K562 (cell line): ENCODE results near the gene CLIP2. TPM values are rescaled to one million over a fixed set of nuclear protein-coding genes. Genes with fewer than 3 reads are reported as not detected.

Experiments
- ELK1 ChIP-seq: sonication (generic); formaldehyde crosslinking; IDR thresholded peaks from 2 replicates; pipeline ENCODE4 v1.8.1; 2022; ENCODE audit warnings: missing genetic modification reagents
- GABPB1 ChIP-seq: sonication (generic); formaldehyde crosslinking; IDR thresholded peaks from 2 replicates; pipeline ENCODE4 v1.8.0; 2022; ENCODE audit warnings: mild to moderate bottlenecking, missing genetic modification reagents
- GTF2E2 ChIP-seq: fragments of 200-800 bp; sonication (Bioruptor generic); IDR thresholded peaks from 2 replicates; pipeline ENCODE4 v1.6.1; 2016; ENCODE audit warnings: missing genetic modification characterization, missing compliant biosample characterization
- KHSRP ChIP-seq: fragments of 450-650 bp; IDR thresholded peaks from 2 replicates; pipeline ENCODE4 v1.6.1; 2017
- MAFF ChIP-seq: IDR thresholded peaks from 2 replicates; pipeline ENCODE4 v1.6.1; 2012; ENCODE audit warnings: low read length, improper control_type of control experiment
- MYBL2 ChIP-seq, 2 experiments: fragments of 450-650 bp in 1 of 2; sonication (generic) in 1 of 2; formaldehyde crosslinking in 1 of 2; IDR thresholded peaks; 2 replicates each; pipeline versions ENCODE4 v1.6.1 to v1.8.1; 2017 to 2022; ENCODE audit warnings: borderline replicate concordance in 1 of 2, inconsistent platforms in 1 of 2, low read depth in 1 of 2, mild to moderate bottlenecking in 1 of 2, missing genetic modification reagents in 1 of 2, moderate library complexity in 1 of 2
- SIX5 ChIP-seq, 2 experiments: IDR thresholded peaks; 2 replicates each; pipeline ENCODE4 v1.6.1; 2011; ENCODE audit warnings: low read length in 2 of 2, borderline replicate concordance in 1 of 2, low read depth in 1 of 2, mild to moderate bottlenecking in 1 of 2, moderate library complexity in 1 of 2; ENCODE audit not compliant: insufficient read depth in 1 of 2
- SREBF1 ChIP-seq: fragments of 150-350 bp; IDR thresholded peaks from 2 replicates; pipeline ENCODE4 v1.6.1; 2014; ENCODE audit warnings: antibody characterized with exemption, low read depth, low read length, borderline replicate concordance
- TFAM ChIP-seq: fragments of 250-450 bp; sonication (Bioruptor Pico); conservative IDR thresholded peaks from 2 replicates; pipeline ENCODE4 v1.5.0; 2021; ENCODE audit warnings: mild to moderate bottlenecking, moderate library complexity
- TFE3 ChIP-seq: fragments of 450-650 bp; formaldehyde crosslinking; IDR thresholded peaks from 2 replicates; pipeline ENCODE4 v1.4.0; 2020; ENCODE audit warnings: mild to moderate bottlenecking, mixed read lengths
- ZC3H11A ChIP-seq: IDR thresholded peaks from 2 replicates; pipeline ENCODE4 v1.6.1; 2012; ENCODE audit warnings: low read depth, low read length, improper control_type of control experiment
- ZC3H8 ChIP-seq: fragments of 450-650 bp; IDR thresholded peaks from 2 replicates; pipeline ENCODE4 v1.6.1; 2017
- ZNF212 ChIP-seq: fragments of 450-650 bp; formaldehyde crosslinking; IDR thresholded peaks from 2 replicates; pipeline ENCODE4 v1.4.0; 2020; ENCODE audit warnings: mild to moderate bottlenecking
- ZNF639 ChIP-seq, 2 experiments: fragments of 200-800 bp in 1 of 2; sonication (Bioruptor generic) in 1 of 2; sonication (generic) in 1 of 2; formaldehyde crosslinking in 1 of 2; IDR thresholded peaks in 1 of 2; conservative IDR thresholded peaks in 1 of 2; 2 replicates each; pipeline versions ENCODE4 v1.5.0 to v1.6.1; 2016 to 2020; ENCODE audit warnings: missing compliant biosample characterization in 1 of 2, missing genetic modification characterization in 1 of 2, missing genetic modification reagents in 1 of 2
- ZNF75A ChIP-seq: fragments of 450-650 bp; formaldehyde crosslinking; IDR thresholded peaks from 2 replicates; pipeline ENCODE4 v1.4.0; 2020; ENCODE audit warnings: mild to moderate bottlenecking
- ZNF77 ChIP-seq: fragments of 250-450 bp; sonication (Bioruptor Pico); IDR thresholded peaks from 2 replicates; pipeline ENCODE4 v1.5.0; 2020
- polyA plus RNA-seq, 8 experiments: library from polyadenylated mRNA; depleted of rRNA in 4 of 8; stranded (reverse) in 5 of 8; unstranded in 3 of 8; fragments of >200 nt; fragmentation: Nextera tagmentation in 2 of 8; fragmentation: Illumina TruSeq in 1 of 8; extraction: Ambion mirVana in 2 of 8; extraction: Trizol in 1 of 8; gene quantifications; 2 replicates each; pipeline versions ENCODE4 v1.2.1 to v1.2.3, GENCODE V29; 2011 to 2014; ENCODE audit warnings: inconsistent platforms in 1 of 8, missing spikeins in 1 of 8
- total RNA-seq, 7 experiments: library from RNA; depleted of rRNA in 6 of 7; stranded (reverse); fragments of >200 nt in 6 of 7; fragmentation: Illumina TruSeq in 2 of 7; extraction: Trizol in 2 of 7; gene quantifications; 2 replicates each; pipeline versions ENCODE4 v1.2.1 to v1.2.3, GENCODE V29; 2011 to 2021; ENCODE audit warnings: low replicate concordance in 1 of 7
- TF ChIP-seq, protein P1 (sequence below): fragments of 250-450 bp; sonication (Bioruptor Pico); IDR thresholded peaks from 2 replicates; pipeline ENCODE4 v1.8.0; 2021; ENCODE audit warnings: moderate library complexity, mild to moderate bottlenecking, inconsistent platforms
- TF ChIP-seq, protein P2 (sequence below): fragments of 250-450 bp; sonication (Bioruptor Pico); IDR thresholded peaks from 2 replicates; pipeline ENCODE4 v1.4.0; 2020
- TF ChIP-seq, protein P3 (sequence below): sonication (generic); formaldehyde crosslinking; IDR thresholded peaks from 2 replicates; pipeline ENCODE4 v1.8.0; 2022; ENCODE audit warnings: missing genetic modification reagents, mild to moderate bottlenecking, borderline replicate concordance

CLIP2 gene
- total and polyA plus RNA-seq, 9 of the 15 experiments (the other 6 are each of a cell fraction or from before 2014, with no cell fraction given): 0.07 to 5.4 (median 2.1) TPM

GRCh38 chr7:74452748-74453321 lies 163.6 kb downstream of the CLIP2 start (continued):
- no peak for TF ChIP-seq ZNF212 (CRISPR knock-in tag)
- TF ChIP-seq, protein P1, sequence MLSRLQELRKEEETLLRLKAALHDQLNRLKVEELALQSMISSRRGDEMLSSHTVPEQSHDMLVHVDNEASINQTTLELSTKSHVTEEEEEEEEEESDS (CRISPR knock-in tag): no peak
- TF ChIP-seq KHSRP: no peak
- no peak for TF ChIP-seq MYBL2 (IDR thresholded peaks at IDR 0.05; ENCODE audit: low read depth)
- no peak for TF ChIP-seq MYBL2 (CRISPR knock-in tag; IDR thresholded peaks at IDR 0.05; ENCODE audit: borderline replicate concordance)
- TF ChIP-seq ZNF75A (CRISPR knock-in tag): no peak
- TF ChIP-seq ZC3H8: no peak
- TF ChIP-seq, protein P2, sequence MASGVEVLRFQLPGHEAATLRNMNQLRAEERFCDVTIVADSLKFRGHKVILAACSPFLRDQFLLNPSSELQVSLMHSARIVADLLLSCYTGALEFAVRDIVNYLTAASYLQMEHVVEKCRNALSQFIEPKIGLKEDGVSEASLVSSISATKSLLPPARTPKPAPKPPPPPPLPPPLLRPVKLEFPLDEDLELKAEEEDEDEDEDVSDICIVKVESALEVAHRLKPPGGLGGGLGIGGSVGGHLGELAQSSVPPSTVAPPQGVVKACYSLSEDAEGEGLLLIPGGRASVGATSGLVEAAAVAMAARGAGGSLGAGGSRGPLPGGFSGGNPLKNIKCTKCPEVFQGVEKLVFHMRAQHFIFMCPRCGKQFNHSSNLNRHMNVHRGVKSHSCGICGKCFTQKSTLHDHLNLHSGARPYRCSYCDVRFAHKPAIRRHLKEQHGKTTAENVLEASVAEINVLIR (CRISPR knock-in tag): peak; percentile 42; the same call in 1 of the 2 replicates
- TF ChIP-seq, protein P3, sequence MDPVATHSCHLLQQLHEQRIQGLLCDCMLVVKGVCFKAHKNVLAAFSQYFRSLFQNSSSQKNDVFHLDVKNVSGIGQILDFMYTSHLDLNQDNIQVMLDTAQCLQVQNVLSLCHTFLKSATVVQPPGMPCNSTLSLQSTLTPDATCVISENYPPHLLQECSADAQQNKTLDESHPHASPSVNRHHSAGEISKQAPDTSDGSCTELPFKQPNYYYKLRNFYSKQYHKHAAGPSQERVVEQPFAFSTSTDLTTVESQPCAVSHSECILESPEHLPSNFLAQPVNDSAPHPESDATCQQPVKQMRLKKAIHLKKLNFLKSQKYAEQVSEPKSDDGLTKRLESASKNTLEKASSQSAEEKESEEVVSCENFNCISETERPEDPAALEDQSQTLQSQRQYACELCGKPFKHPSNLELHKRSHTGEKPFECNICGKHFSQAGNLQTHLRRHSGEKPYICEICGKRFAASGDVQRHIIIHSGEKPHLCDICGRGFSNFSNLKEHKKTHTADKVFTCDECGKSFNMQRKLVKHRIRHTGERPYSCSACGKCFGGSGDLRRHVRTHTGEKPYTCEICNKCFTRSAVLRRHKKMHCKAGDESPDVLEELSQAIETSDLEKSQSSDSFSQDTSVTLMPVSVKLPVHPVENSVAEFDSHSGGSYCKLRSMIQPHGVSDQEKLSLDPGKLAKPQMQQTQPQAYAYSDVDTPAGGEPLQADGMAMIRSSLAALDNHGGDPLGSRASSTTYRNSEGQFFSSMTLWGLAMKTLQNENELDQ (CRISPR knock-in tag): no peak
- no peak for TF ChIP-seq ZNF77
- TF ChIP-seq SREBF1: no peak
- no peak for TF ChIP-seq TFE3 (CRISPR knock-in tag)
- TF ChIP-seq ZC3H11A: no peak
- TF ChIP-seq GTF2E2 (tag): 0 out of 2 replicates have a peak, but pooled peaks have one; percentile 34
- no peak for TF ChIP-seq TFAM (CRISPR knock-in tag)
- TF ChIP-seq GABPB1: no peak
- no peak for TF ChIP-seq MAFF
- TF ChIP-seq ZNF639 (CRISPR knock-in tag; conservative IDR thresholded peaks at IDR 0.05 in 1 of 2, IDR thresholded peaks at IDR 0.05 in 1 of 2): 0 out of 4 replicates have a peak, but pooled peaks of 1 of the 2 experiments have one; percentile 74
- TF ChIP-seq SIX5 (IDR thresholded peaks at IDR 0.05; ENCODE audit: borderline replicate concordance in 1 of 2, insufficient read depth in 1 of 2, low read depth in 1 of 2, low read length in 2 of 2): no peak
- TF ChIP-seq ELK1 (CRISPR knock-in tag): no peak
